Activated gamma-delta T cell (primary cell): Measurements from ENCODE around the gene TSHZ2.
"Not testable (repeated sequence)": the region's sequence is repeated elsewhere in the genome, so short reads cannot be mapped to it uniquely, and the experiment has no call there.

Experiments used
- DNase-seq: peaks from one replicate; lab custom pipeline; 2025; lab: John Stamatoyannopoulos, UW

The TSHZ2 gene

GRCh38 chr20:53307964-53308597, 335.9 kb downstream of the TSHZ2 start:
- no peak for DNase-seq

GRCh38 chr20:53309515-53309914, 337.4 kb downstream of the TSHZ2 start:
- no peak for DNase-seq

GRCh38 chr20:53312957-53313356, 340.8 kb downstream of the TSHZ2 start:
- DNase-seq: no peak

GRCh38 chr20:53316206-53316937, 344.2 kb downstream of the TSHZ2 start:
- no peak for DNase-seq

GRCh38 chr20:53319200-53319599, 347.0 kb downstream of the TSHZ2 start:
- DNase-seq: no peak

GRCh38 chr20:53319716-53320115, 347.6 kb downstream of the TSHZ2 start:
- DNase-seq: no peak

GRCh38 chr20:53320701-53321100, 348.5 kb downstream of the TSHZ2 start:
- no peak for DNase-seq

- no peak for DNase-seq
These were observed 349.4 kb downstream of the TSHZ2 start for GRCh38 chr20:53321596-53321995.

GRCh38 chr20:53322651-53323050, 350.5 kb downstream of the TSHZ2 start:
- DNase-seq: no peak

GRCh38 chr20:53323460-53323859, 351.3 kb downstream of the TSHZ2 start:
- not testable (repeated sequence) for DNase-seq

- DNase-seq: no peak
These were observed 352.7 kb downstream of the TSHZ2 start for GRCh38 chr20:53324816-53325215.

GRCh38 chr20:53328961-53329360, 356.8 kb downstream of the TSHZ2 start:
- no peak for DNase-seq

- no peak for DNase-seq
These were observed 357.6 kb downstream of the TSHZ2 start for GRCh38 chr20:53329781-53330180.

- no peak for DNase-seq
These were observed 358.5 kb downstream of the TSHZ2 start for GRCh38 chr20:53330601-53331140.

- DNase-seq: no peak
These were observed 359.2 kb downstream of the TSHZ2 start for GRCh38 chr20:53331151-53331973.

GRCh38 chr20:53332022-53332837, 360.1 kb downstream of the TSHZ2 start:
- DNase-seq: no peak

- DNase-seq: no peak
These were observed 362.7 kb downstream of the TSHZ2 start for GRCh38 chr20:53334861-53335260.

- no peak for DNase-seq
These were observed 363.4 kb downstream of the TSHZ2 start for GRCh38 chr20:53335555-53335954.

GRCh38 chr20:53336892-53337291, 364.7 kb downstream of the TSHZ2 start:
- DNase-seq: no peak

GRCh38 chr20:53337390-53338101, 365.4 kb downstream of the TSHZ2 start:
- no peak for DNase-seq

GRCh38 chr20:53338716-53339115, 366.6 kb downstream of the TSHZ2 start:
- no peak for DNase-seq
